Neuronal stem cell (in vitro differentiated cells): ENCODE measurements around the gene JAK1.

Experiments
- DNase-seq: peaks from one replicate; pipeline ENCODE4 v3.0.0-alpha.2; 2013; ENCODE audit warnings: low spot score
- H2AFZ ChIP-seq: one replicate; pipeline ENCODE4 v1.6.1; 2013; ENCODE audit warnings: mild to moderate bottlenecking, low read length, inconsistent platforms
- H2AK5ac ChIP-seq: 2 replicates; pipeline ENCODE4 v1.6.1; 2013; ENCODE audit warnings: low read depth, mild to moderate bottlenecking, inconsistent platforms, low read length, moderate library complexity, mixed read lengths
- H2BK120ac ChIP-seq: 2 replicates; pipeline ENCODE4 v1.6.1; 2013; ENCODE audit warnings: low read depth, mild to moderate bottlenecking, inconsistent platforms, low read length, moderate library complexity, mixed read lengths
- H2BK12ac ChIP-seq: one replicate; pipeline ENCODE4 v1.6.1; 2013; ENCODE audit warnings: low read length, inconsistent platforms
- H2BK15ac ChIP-seq: 2 replicates; pipeline ENCODE4 v1.6.1; 2013; ENCODE audit warnings: mild to moderate bottlenecking, low read length, inconsistent platforms, mixed read lengths
- H2BK5ac ChIP-seq: one replicate; pipeline ENCODE4 v1.6.1; 2013; ENCODE audit warnings: inconsistent platforms, mild to moderate bottlenecking, low read length, moderate library complexity
- H3K14ac ChIP-seq: one replicate; pipeline ENCODE4 v1.6.1; 2013; ENCODE audit warnings: low read length, inconsistent platforms
- H3K18ac ChIP-seq: 2 replicates; pipeline ENCODE4 v1.6.1; 2013; ENCODE audit warnings: low read length, inconsistent platforms
- H3K23ac ChIP-seq: 2 replicates; pipeline ENCODE4 v1.6.1; 2013; ENCODE audit warnings: low read depth, mild to moderate bottlenecking, mixed read lengths, low read length, inconsistent platforms; ENCODE audit not compliant: poor library complexity
- H3K27ac ChIP-seq: replicated peaks from 3 replicates; pipeline ENCODE4 v1.5.1; 2013; ENCODE audit warnings: low read length, inconsistent platforms
- H3K27me3 ChIP-seq, 3 experiments: 2 replicates each; pipeline ENCODE4 v1.6.1; 2013; ENCODE audit warnings: low read length in 3 of 3, mild to moderate bottlenecking in 2 of 3, inconsistent platforms in 1 of 3, low read depth in 1 of 3, mixed read lengths in 1 of 3, moderate library complexity in 1 of 3; ENCODE audit not compliant: control insufficient read depth in 3 of 3, insufficient read depth in 3 of 3
- H3K36me3 ChIP-seq, 2 donors: replicated peaks in 1 of 2; 2 replicates each; pipeline ENCODE4 v1.6.1; 2013; ENCODE audit warnings: low read length in 2 of 2; ENCODE audit not compliant: control insufficient read depth in 2 of 2, insufficient read depth in 2 of 2
- H3K4ac ChIP-seq: 2 replicates; pipeline ENCODE4 v1.6.1; 2013; ENCODE audit warnings: inconsistent platforms, mild to moderate bottlenecking, low read length, moderate library complexity
- H3K4me1 ChIP-seq, 2 donors: 1 replicate in 1 of 2; 2 replicates in 1 of 2; pipeline ENCODE4 v1.6.1; 2013; ENCODE audit warnings: low read length in 2 of 2, low read depth in 1 of 2; ENCODE audit not compliant: control insufficient read depth in 2 of 2, insufficient read depth in 1 of 2
- H3K4me2 ChIP-seq: one replicate; pipeline ENCODE4 v1.6.1; 2013; ENCODE audit warnings: mild to moderate bottlenecking, low read length, inconsistent platforms; ENCODE audit not compliant: insufficient read depth, poor library complexity, severe bottlenecking
- H3K4me3 ChIP-seq, 2 donors: 2 replicates each; pipeline ENCODE4 v1.5.1; 2013; ENCODE audit warnings: low read length in 2 of 2, mild to moderate bottlenecking in 2 of 2, inconsistent platforms in 1 of 2, moderate library complexity in 1 of 2
- H3K79me1 ChIP-seq: one replicate; pipeline ENCODE4 v1.6.1; 2013; ENCODE audit warnings: low read depth, mild to moderate bottlenecking, inconsistent platforms, low read length, moderate library complexity
- H3K9ac ChIP-seq: one replicate; pipeline ENCODE4 v1.6.1; 2013; ENCODE audit warnings: mild to moderate bottlenecking, low read depth, low read length, inconsistent platforms; ENCODE audit not compliant: poor library complexity
- H3K9me3 ChIP-seq, 2 donors: replicated peaks in 1 of 2; 2 replicates each; pipeline versions ENCODE3 to v1.6.1; 2013; ENCODE audit warnings: low read length in 2 of 2, mild to moderate bottlenecking in 2 of 2, inconsistent platforms in 1 of 2, low read depth in 1 of 2, mixed read lengths in 1 of 2, moderate library complexity in 1 of 2; ENCODE audit not compliant: control insufficient read depth in 2 of 2, insufficient read depth in 1 of 2
- H4K8ac ChIP-seq: one replicate; pipeline ENCODE4 v1.6.1; 2013; ENCODE audit warnings: low read depth, mild to moderate bottlenecking, inconsistent platforms, low read length, moderate library complexity
- H4K91ac ChIP-seq: one replicate; pipeline ENCODE4 v1.6.1; 2013; ENCODE audit warnings: low read length, low read depth, mild to moderate bottlenecking, inconsistent platforms; ENCODE audit not compliant: poor library complexity
- WGBS, 2 donors: extraction: QIAGEN DNeasy Blood & Tissue Kit; methylation state at CpG; one replicate each; pipeline ENCODE4 v1.1.7; 2013; ENCODE audit warnings: missing lambda C conversion rate in 2 of 2, mixed read lengths in 1 of 2; ENCODE audit not compliant: insufficient read length in 2 of 2, insufficient replicate concordance in 1 of 2; ENCODE audit errors: extremely low coverage in 2 of 2; 5-methylcytosine and 5-hydroxymethylcytosine counted together

The JAK1 gene

GRCh38 chr1:64959986-64960385, 6.4 kb downstream of the JAK1 start:
- no peak overlapping the region for H2AK5ac ChIP-seq
- no peak overlapping the region for H3K18ac ChIP-seq
- peaks cover 3% of the 10 kb centered on the region in 2 donors for H3K4me1 ChIP-seq
- no peak overlapping the region for H3K9ac ChIP-seq
- H4K8ac ChIP-seq, result no peak overlapping the region
- H3K4me3 ChIP-seq, result no peak overlapping the region
- no peaks in the 10 kb centered on the region for H3K36me3 ChIP-seq
- no peak overlapping the region for H3K4me2 ChIP-seq
- no peak overlapping the region for H2BK15ac ChIP-seq
- peaks cover 0 to 9% (median 0%) of the 10 kb centered on the region in 3 experiments for H3K27me3 ChIP-seq
- no peak overlapping the region for H3K4ac ChIP-seq
- no peak overlapping the region for H2BK5ac ChIP-seq
- no peak overlapping the region for H2BK12ac ChIP-seq
- H3K9me3 ChIP-seq, result no peaks in the 10 kb centered on the region
- H3K23ac ChIP-seq, result no peak overlapping the region
- no peaks in the 10 kb centered on the region for H3K79me1 ChIP-seq
- DNase-seq, result no peak
- no peak overlapping the region for H3K27ac ChIP-seq
- H4K91ac ChIP-seq, result no peak overlapping the region
- H3K14ac ChIP-seq, result no peak overlapping the region
- no CpG with 5 or more reads among the region's 6 CpGs for WGBS, 2 donors
- no peak overlapping the region for H2AFZ ChIP-seq
- no peak overlapping the region for H2BK120ac ChIP-seq

GRCh38 chr1:64956733-64957441, 9.5 kb downstream of the JAK1 start:
- no peak overlapping the region for H2BK15ac ChIP-seq
- H3K18ac ChIP-seq, result no peak overlapping the region
- no peaks in the 10 kb centered on the region for H3K79me1 ChIP-seq
- no peak overlapping the region for H3K14ac ChIP-seq
- H3K4me3 ChIP-seq, result no peak overlapping the region
- peaks cover 0 to 2% of the 10 kb centered on the region in 2 donors for H3K9me3 ChIP-seq
- H2BK120ac ChIP-seq, result no peak overlapping the region
- H4K8ac ChIP-seq, result no peak overlapping the region
- no peak overlapping the region for H4K91ac ChIP-seq
- WGBS, 2 donors, result no CpG with 5 or more reads among the region's 3 CpGs
- H3K36me3 ChIP-seq, result no peaks in the 10 kb centered on the region
- no peak overlapping the region for H3K4me2 ChIP-seq
- H3K27me3 ChIP-seq, result no peaks in the 10 kb centered on the region
- no peak overlapping the region for H3K4ac ChIP-seq
- no peak overlapping the region for H2AFZ ChIP-seq
- no peak overlapping the region for H3K9ac ChIP-seq
- no peak overlapping the region for H2BK5ac ChIP-seq
- peaks cover 0 to 3% of the 10 kb centered on the region in 2 donors for H3K4me1 ChIP-seq
- H3K23ac ChIP-seq, result no peak overlapping the region
- no peak overlapping the region for H2BK12ac ChIP-seq
- H3K27ac ChIP-seq, result no peak overlapping the region
- DNase-seq, result no peak
- no peak overlapping the region for H2AK5ac ChIP-seq

GRCh38 chr1:64956010-64956640, 10.2 kb downstream of the JAK1 start:
- DNase-seq, result no peak
- WGBS, 2 donors, result no CpG with 5 or more reads among the region's 3 CpGs
- no peak overlapping the region for H2BK15ac ChIP-seq
- H3K14ac ChIP-seq, result no peak overlapping the region
- H3K4me1 ChIP-seq, result peaks cover 0 to 3% of the 10 kb centered on the region in 2 donors
- no peak overlapping the region for H2AK5ac ChIP-seq
- no peak overlapping the region for H2BK5ac ChIP-seq
- H4K8ac ChIP-seq, result no peak overlapping the region
- H3K79me1 ChIP-seq, result no peaks in the 10 kb centered on the region
- H3K9ac ChIP-seq, result no peak overlapping the region
- no peak overlapping the region for H2BK12ac ChIP-seq
- no peak overlapping the region for H2AFZ ChIP-seq
- H3K36me3 ChIP-seq, result no peaks in the 10 kb centered on the region
- H3K4me2 ChIP-seq, result no peak overlapping the region
- H3K27me3 ChIP-seq, result no peaks in the 10 kb centered on the region
- H3K18ac ChIP-seq, result no peak overlapping the region
- H3K4ac ChIP-seq, result no peak overlapping the region
- peaks cover 0 to 2% of the 10 kb centered on the region in 2 donors for H3K9me3 ChIP-seq
- no peak overlapping the region for H3K23ac ChIP-seq
- no peak overlapping the region for H2BK120ac ChIP-seq
- H4K91ac ChIP-seq, result no peak overlapping the region
- no peak overlapping the region for H3K27ac ChIP-seq
- no peak overlapping the region for H3K4me3 ChIP-seq

- no peaks in the 10 kb centered on the region for H3K79me1 ChIP-seq
- H3K4me3 ChIP-seq, result no peak overlapping the region
- H3K27ac ChIP-seq, result no peak overlapping the region
- H2BK15ac ChIP-seq, result no peak overlapping the region
- H4K8ac ChIP-seq, result no peak overlapping the region
- H3K14ac ChIP-seq, result no peak overlapping the region
- H3K4ac ChIP-seq, result no peak overlapping the region
- no peak overlapping the region for H2BK5ac ChIP-seq
- peaks cover 0 to 2% of the 10 kb centered on the region in 2 donors for H3K9me3 ChIP-seq
- H3K4me2 ChIP-seq, result no peak overlapping the region
- DNase-seq, result no peak
- H2AFZ ChIP-seq, result no peak overlapping the region
- H3K18ac ChIP-seq, result no peak overlapping the region
- WGBS, 2 donors, result no CpG with 5 or more reads among the region's 14 CpGs
- no peak overlapping the region for H2BK12ac ChIP-seq
- peak overlapping the region; percentile 30 for H3K9ac ChIP-seq
- no peak overlapping the region for H2AK5ac ChIP-seq
- no peaks in the 10 kb centered on the region for H3K36me3 ChIP-seq
- no peak overlapping the region for H3K23ac ChIP-seq
- no peak overlapping the region for H2BK120ac ChIP-seq
- no peak overlapping the region for H4K91ac ChIP-seq
- H3K27me3 ChIP-seq, result no peaks in the 10 kb centered on the region
- peaks cover 0 to 3% of the 10 kb centered on the region in 2 donors for H3K4me1 ChIP-seq
Measured at GRCh38 chr1:64955097-64956009, 11.0 kb downstream of the JAK1 start.
